Hindlimb muscle (tissue), 1 donor: ENCODE measurements around the gene CNTNAP2. TPM values are rescaled to one million over a fixed set of nuclear protein-coding genes. Genes with fewer than 3 reads are reported as not detected.
A peak's percentile ranks its signal among the peaks of the same experiment; 100 is the strongest.

Source experiments
- DNase-seq: peaks from one replicate; pipeline ENCODE4 v3.0.0-alpha.2; 2013
- polyA plus RNA-seq: library from polyadenylated mRNA; unstranded; fragments of 120-200 nt; gene quantifications from one replicate; pipeline ENCODE4 v1.2.1, GENCODE V29; 2013; ENCODE audit not compliant: insufficient read length

The CNTNAP2 gene
- polyA plus RNA-seq, 1 donor, result 10.1 TPM

GRCh38 chr7:147509035-147509501 is 1392.5 kb downstream of the CNTNAP2 start:
- no peak for DNase-seq

GRCh38 chr7:147509541-147510200 is 1393.1 kb downstream of the CNTNAP2 start:
- no peak for DNase-seq

- no peak for DNase-seq
These were observed 1393.6 kb downstream of the CNTNAP2 start for GRCh38 chr7:147510201-147510542.

- no peak for DNase-seq
These were observed 1394.3 kb downstream of the CNTNAP2 start for GRCh38 chr7:147510923-147511322.

GRCh38 chr7:147513451-147513850 is 1396.8 kb downstream of the CNTNAP2 start:
- no peak for DNase-seq

- no peak for DNase-seq
These were observed 1399.8 kb downstream of the CNTNAP2 start for GRCh38 chr7:147516391-147516790.

GRCh38 chr7:147519062-147519461 is 1402.5 kb downstream of the CNTNAP2 start:
- no peak for DNase-seq

- no peak for DNase-seq
These were observed 1406.5 kb downstream of the CNTNAP2 start for GRCh38 chr7:147523056-147523455.

- no peak for DNase-seq
These were observed 1408.2 kb downstream of the CNTNAP2 start for GRCh38 chr7:147524726-147525250.

- DNase-seq, result no peak
These were observed 1408.7 kb downstream of the CNTNAP2 start for GRCh38 chr7:147525325-147525724.

- DNase-seq, result peak; percentile 21
These were observed 1419.1 kb downstream of the CNTNAP2 start for GRCh38 chr7:147535701-147536111.

- no peak for DNase-seq
These were observed 1423.1 kb downstream of the CNTNAP2 start for GRCh38 chr7:147539685-147540084.

- DNase-seq, result no peak
These were observed 1424.1 kb downstream of the CNTNAP2 start for GRCh38 chr7:147540743-147541142.

- no peak for DNase-seq
These were observed 1424.7 kb downstream of the CNTNAP2 start for GRCh38 chr7:147541261-147541660.

GRCh38 chr7:147547252-147547897 is 1430.8 kb downstream of the CNTNAP2 start:
- DNase-seq, result no peak

- no peak for DNase-seq
These were observed 1439.7 kb downstream of the CNTNAP2 start for GRCh38 chr7:147556317-147556716.

- DNase-seq, result no peak
These were observed 1447.1 kb downstream of the CNTNAP2 start for GRCh38 chr7:147563669-147564068.

GRCh38 chr7:147564786-147565476 is 1448.3 kb downstream of the CNTNAP2 start:
- no peak for DNase-seq

- no peak for DNase-seq
These were observed 1450.4 kb downstream of the CNTNAP2 start for GRCh38 chr7:147567043-147567442.

- DNase-seq, result no peak
These were observed 1452.7 kb downstream of the CNTNAP2 start for GRCh38 chr7:147569116-147569913.

GRCh38 chr7:147570390-147570789 is 1453.8 kb downstream of the CNTNAP2 start:
- DNase-seq, result no peak

- DNase-seq, result no peak
These were observed 1455.0 kb downstream of the CNTNAP2 start for GRCh38 chr7:147571436-147572185.
